Small intestine (tissue), 7 donors: ENCODE data around the gene KRT85. TPM values are rescaled to one million over a fixed set of nuclear protein-coding genes. Genes with fewer than 3 reads are reported as not detected.

ENCODE experiments used
- DNase-seq, 2 donors: peaks; one replicate each; pipeline versions ENCODE4 v3.0.0 to v3.0.0-alpha.2; 2013
- FAIRE-seq: peaks from 2 replicates; lab custom pipeline; 2012; peaks lifted over from hg19 to GRCh38; lab: Jason Lieb, UNC
- H3K27ac ChIP-seq, 3 donors: one replicate each; pipeline ENCODE4 v1.5.1; 2013; ENCODE audit warnings: low read length in 2 of 3, mild to moderate bottlenecking in 2 of 3, control low read depth in 1 of 3, inconsistent platforms in 1 of 3, low read depth in 1 of 3, moderate library complexity in 1 of 3
- H3K27me3 ChIP-seq, 3 donors: one replicate each; pipeline ENCODE4 v1.6.1; 2013; ENCODE audit warnings: low read length in 3 of 3, inconsistent platforms in 1 of 3; ENCODE audit not compliant: control insufficient read depth in 3 of 3, insufficient read depth in 3 of 3
- H3K36me3 ChIP-seq, 3 donors: one replicate each; pipeline ENCODE4 v1.6.1; 2013; ENCODE audit warnings: low read length in 3 of 3, inconsistent platforms in 1 of 3, low read depth in 1 of 3, mild to moderate bottlenecking in 1 of 3, moderate library complexity in 1 of 3; ENCODE audit not compliant: control insufficient read depth in 3 of 3, insufficient read depth in 2 of 3
- H3K4me1 ChIP-seq, 3 donors: one replicate each; pipeline ENCODE4 v1.6.1; 2013; ENCODE audit warnings: low read length in 2 of 3, inconsistent platforms in 1 of 3, low read depth in 1 of 3, mild to moderate bottlenecking in 1 of 3, moderate library complexity in 1 of 3; ENCODE audit not compliant: control insufficient read depth in 3 of 3, insufficient read depth in 2 of 3
- H3K4me3 ChIP-seq, 3 donors: one replicate each; pipeline ENCODE4 v1.5.1; 2013; ENCODE audit warnings: low read length in 3 of 3, control low read depth in 1 of 3, inconsistent platforms in 1 of 3, low read depth in 1 of 3, mild to moderate bottlenecking in 1 of 3, moderate library complexity in 1 of 3
- H3K9me3 ChIP-seq, 2 donors: one replicate each; pipeline ENCODE4 v1.6.1; 2013; ENCODE audit warnings: low read depth in 1 of 2, low read length in 1 of 2; ENCODE audit not compliant: control insufficient read depth in 2 of 2, insufficient read depth in 1 of 2
- WGBS, 3 donors: extraction: QIAGEN DNeasy Blood & Tissue Kit; methylation state at CpG; one replicate each; pipeline ENCODE4 v1.1.7; 2013; 5-methylcytosine and 5-hydroxymethylcytosine counted together
- polyA plus RNA-seq, 4 donors: library from polyadenylated mRNA; stranded (reverse) in 3 of 4; unstranded in 1 of 4; fragments of 200-250 nt in 3 of 4; fragments of 120-200 nt in 1 of 4; gene quantifications; one replicate each; pipeline versions ENCODE4 v1.2.1 to v1.2.3, GENCODE V29; 2013
- donor health status: healthy with polysubstance abuse.
- donor health status: control.
- donor health status: control.
- donor health status: Bipolar disorder and iron deficiency.
- donor health status: healthy.

KRT85 gene
- polyA plus RNA-seq, 4 donors: 0.03 TPM; not detected in 3

DNA sequence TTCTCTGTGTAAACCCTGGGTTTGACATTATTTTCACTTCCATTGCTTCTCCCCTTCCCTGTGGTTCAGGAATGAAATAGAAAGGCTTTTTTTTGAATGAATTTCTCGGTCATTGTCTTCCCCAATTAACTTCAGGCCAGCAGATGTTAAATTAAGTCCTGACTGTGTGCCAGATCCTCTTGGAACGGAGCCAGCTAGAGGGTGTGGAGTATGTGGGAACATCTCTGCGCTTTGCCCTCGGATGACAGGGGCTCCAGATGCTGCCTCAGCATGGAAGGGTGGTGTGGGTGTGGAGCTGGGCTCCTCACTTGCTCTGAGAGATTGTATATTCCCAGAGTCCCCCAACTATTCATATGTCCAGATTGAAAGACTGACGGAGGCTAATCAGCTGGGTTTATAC lies 13.1 kb downstream of the KRT85 start:
- H3K9me3 ChIP-seq: no peaks in the 10 kb centered on the region
- peak in 1 of 2 donors; percentile 23 for DNase-seq
- H3K4me3 ChIP-seq: no peak overlapping the region
- H3K27ac ChIP-seq: no peak overlapping the region
- WGBS, 3 donors: 19 to 26% (median 23%) methylated on average over 5 of the region's 5 CpGs
- H3K36me3 ChIP-seq: no peaks in the 10 kb centered on the region
- H3K4me1 ChIP-seq: no peaks in the 10 kb centered on the region
- peaks cover 0 to 12% (median 5%) of the 10 kb centered on the region in 3 donors for H3K27me3 ChIP-seq
- no peak for FAIRE-seq

DNA sequence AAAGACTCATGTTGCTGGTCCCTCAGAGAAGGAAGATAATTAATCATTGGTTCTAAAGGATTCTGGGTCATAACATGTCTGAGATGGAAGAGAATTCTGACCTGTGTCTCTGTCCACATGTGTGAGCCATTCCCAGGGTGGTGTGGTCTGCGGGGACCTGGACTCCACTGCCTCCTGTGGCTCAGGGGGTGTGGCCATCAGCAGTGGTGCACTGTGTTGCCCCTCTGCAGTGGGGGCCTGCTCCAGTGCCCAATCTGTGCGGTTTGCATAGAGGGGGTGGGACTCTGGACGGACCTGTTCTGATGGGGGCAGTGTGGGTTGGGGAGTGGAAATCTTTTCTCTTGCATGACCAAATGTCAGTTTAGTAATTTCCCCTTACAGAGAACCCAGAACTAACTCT lies 13.5 kb downstream of the KRT85 start:
- Histone ChIP-seq H3K9me3 (no peaks in the 10 kb centered on the region), H3K27ac (no peak overlapping the region), H3K36me3 (no peaks in the 10 kb centered on the region), H3K4me1 (no peaks in the 10 kb centered on the region), H3K4me3 (no peak overlapping the region), H3K27me3 (peaks cover 0 to 12% (median 5%) of the 10 kb centered on the region in 3 donors)
- WGBS, 3 donors: 56 to 64% (median 63%) methylated on average over 3 of the region's 3 CpGs
- DNase-seq (no peak), FAIRE-seq (no peak)

DNA sequence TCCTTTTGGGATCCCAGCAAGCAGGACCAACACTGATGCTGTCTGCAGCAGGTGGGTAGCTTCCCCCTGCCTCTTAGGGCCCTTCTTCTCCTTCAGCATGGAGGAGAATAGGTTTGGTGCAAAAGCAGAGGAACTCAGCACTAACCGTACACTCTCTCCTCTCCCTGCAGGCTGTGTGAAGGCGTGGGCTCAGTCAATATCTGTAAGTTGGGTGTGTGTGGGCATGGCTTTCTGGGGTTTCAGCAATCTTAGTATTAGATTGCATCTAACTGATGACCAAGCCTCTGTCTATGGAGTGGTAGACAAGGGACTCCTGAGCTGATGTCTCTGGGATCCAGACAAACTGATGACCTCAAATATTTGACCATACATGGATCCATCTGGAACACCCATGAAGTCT lies 14.3 kb downstream of the KRT85 start:
- Histone ChIP-seq H3K27me3 (peaks cover 0 to 12% (median 5%) of the 10 kb centered on the region in 3 donors), H3K36me3 (no peaks in the 10 kb centered on the region), H3K4me3 (no peak overlapping the region), H3K27ac (no peak overlapping the region), H3K4me1 (no peaks in the 10 kb centered on the region), H3K9me3 (no peaks in the 10 kb centered on the region)
- 67 to 75% (median 75%) methylated on average over 2 of the region's 2 CpGs for WGBS, 3 donors
- no peak for DNase-seq
- no peak for FAIRE-seq

DNA sequence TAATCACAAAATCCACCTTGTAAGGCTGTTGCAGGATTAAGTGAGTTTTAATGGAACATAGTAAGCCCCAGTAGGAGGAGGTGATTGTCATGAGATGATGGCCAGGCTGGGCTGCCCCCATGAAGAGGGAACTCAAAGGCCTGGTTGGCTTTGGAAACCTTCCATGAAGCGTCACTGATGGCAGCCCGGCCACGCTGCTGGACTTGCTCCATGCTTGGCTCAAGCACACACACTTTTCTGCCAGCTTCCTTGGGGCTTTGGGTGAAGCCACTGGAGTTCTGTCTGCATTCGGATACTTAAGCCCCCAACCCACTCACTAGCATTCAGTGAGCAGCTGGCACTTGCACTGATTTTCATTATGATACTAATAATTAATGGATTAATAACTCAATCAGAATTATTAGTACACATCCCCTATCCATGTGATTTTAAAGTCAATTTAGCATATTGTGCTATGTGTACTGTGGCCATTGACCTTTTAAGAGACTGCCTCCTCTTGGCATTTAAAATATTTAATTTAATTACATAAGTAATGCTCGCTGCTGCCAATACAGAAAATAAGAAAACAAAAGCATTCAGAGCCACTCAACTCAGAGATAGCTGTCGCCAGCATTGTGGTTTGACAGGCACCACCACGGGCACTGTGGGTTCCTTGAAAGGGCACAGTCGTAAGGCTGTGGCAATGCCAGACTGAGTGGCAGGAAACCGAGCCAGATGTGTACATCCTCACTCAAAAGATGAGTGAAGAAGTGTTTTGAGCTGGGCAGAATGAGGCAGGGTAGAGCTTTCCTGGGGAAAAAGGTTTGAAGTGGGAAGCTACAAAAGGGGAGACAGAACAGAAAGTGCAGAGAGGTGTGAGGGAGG lies 15.9 kb downstream of the KRT85 start:
- 58 to 61% (median 59%) methylated on average over 9 of the region's 9 CpGs for WGBS, 3 donors
- peaks cover 0 to 4% (median 0%) of the 10 kb centered on the region in 3 donors for H3K4me1 ChIP-seq
- DNase-seq (no peak), FAIRE-seq (no peak)
- no peak overlapping the region for H3K27ac ChIP-seq
- peaks cover 0 to 12% (median 5%) of the 10 kb centered on the region in 3 donors for H3K27me3 ChIP-seq
- H3K36me3 ChIP-seq: no peaks in the 10 kb centered on the region
- H3K4me3 ChIP-seq: no peak overlapping the region
- no peaks in the 10 kb centered on the region for H3K9me3 ChIP-seq

DNA sequence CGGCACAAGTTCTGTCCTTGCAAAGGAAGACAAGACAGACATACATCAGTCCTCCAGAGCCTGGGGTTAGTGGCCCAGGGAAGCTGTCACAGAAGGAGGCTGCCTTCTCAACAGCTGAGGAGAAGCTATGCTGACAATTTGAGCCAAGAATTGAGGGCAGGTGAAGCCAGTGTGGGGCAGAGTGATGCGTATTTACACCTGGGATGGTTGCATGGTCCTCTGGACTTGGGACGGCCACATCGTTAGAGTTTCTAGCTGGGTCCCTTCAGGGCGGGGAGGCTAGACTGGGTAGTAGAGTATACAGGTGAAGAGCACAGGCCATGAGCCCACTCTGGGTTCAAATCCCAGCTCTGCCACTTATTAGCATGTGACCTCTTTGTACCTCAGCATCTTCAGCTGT lies 16.5 kb downstream of the KRT85 start:
- WGBS, 3 donors: 73 to 87% (median 77%) methylated on average over 5 of the region's 5 CpGs
- Histone ChIP-seq H3K4me1 (peaks cover 0 to 4% (median 0%) of the 10 kb centered on the region in 3 donors), H3K9me3 (no peaks in the 10 kb centered on the region), H3K36me3 (no peaks in the 10 kb centered on the region), H3K4me3 (no peak overlapping the region), H3K27ac (no peak overlapping the region), H3K27me3 (peaks cover 0 to 12% (median 5%) of the 10 kb centered on the region in 3 donors)
- no peak for DNase-seq
- no peak for FAIRE-seq

DNA sequence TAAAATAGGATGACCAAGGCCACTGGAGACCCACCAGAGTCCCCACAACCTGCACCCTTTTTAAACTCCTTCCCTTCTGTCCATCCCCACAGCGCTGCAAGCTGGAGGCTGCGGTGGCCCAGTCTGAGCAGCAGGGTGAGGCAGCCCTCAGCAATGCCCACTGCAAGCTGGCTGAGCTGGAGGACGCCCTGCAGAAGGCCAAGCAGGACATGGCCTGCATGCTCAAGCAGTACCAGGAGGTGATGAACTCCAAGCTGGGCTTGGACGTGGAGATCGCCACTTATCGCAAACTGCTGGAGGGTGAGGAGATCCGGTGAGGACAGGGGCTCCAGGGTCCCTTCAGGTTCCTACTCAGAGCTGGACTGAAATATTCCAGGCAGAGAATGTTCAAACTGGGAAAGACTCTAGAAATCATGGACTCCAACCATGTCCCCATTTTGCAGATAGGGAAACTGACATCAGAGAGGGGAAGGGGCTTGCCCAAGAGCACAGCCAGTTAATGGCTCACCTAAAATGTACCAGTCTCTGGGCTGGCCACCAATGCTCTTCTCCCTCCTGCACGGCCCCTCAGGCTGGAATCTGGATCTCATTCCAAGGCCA lies 17.2 kb downstream of the KRT85 start:
- WGBS, 3 donors: 89 to 92% (median 91%) methylated on average over 8 of the region's 8 CpGs
- no peaks in the 10 kb centered on the region for H3K9me3 ChIP-seq
- DNase-seq (no peak), FAIRE-seq (no peak)
- peaks cover 0 to 12% (median 5%) of the 10 kb centered on the region in 3 donors for H3K27me3 ChIP-seq
- H3K27ac ChIP-seq: no peak overlapping the region
- peaks cover 0 to 4% (median 0%) of the 10 kb centered on the region in 3 donors for H3K4me1 ChIP-seq
- no peak overlapping the region for H3K4me3 ChIP-seq
- no peaks in the 10 kb centered on the region for H3K36me3 ChIP-seq

DNA sequence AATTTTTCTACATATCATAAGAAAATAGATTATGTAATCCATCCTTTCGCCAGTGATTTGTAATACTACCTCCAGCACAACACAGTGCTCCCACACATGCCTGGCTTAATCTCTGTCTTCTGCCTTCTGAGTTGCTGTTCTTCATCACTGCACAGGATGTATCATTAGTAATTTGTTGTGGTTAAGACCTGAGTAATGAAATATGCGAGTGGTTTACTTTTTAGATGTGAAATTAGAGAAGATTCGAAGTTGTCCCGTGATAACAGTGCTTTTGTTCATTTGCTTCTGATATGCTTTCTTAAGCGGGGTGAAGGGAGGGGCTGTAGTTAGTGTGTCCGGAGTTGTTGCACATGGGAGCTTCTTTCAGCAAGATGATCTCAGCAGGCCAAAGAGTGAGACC lies 18.1 kb downstream of the KRT85 start:
- FAIRE-seq (no peak), DNase-seq (no peak)
- no peak overlapping the region for H3K4me3 ChIP-seq
- H3K4me1 ChIP-seq: peaks cover 0 to 4% (median 0%) of the 10 kb centered on the region in 3 donors
- peaks cover 0 to 12% (median 0%) of the 10 kb centered on the region in 3 donors for H3K27me3 ChIP-seq
- no peak overlapping the region for H3K27ac ChIP-seq
- no peaks in the 10 kb centered on the region for H3K36me3 ChIP-seq
- H3K9me3 ChIP-seq: no peaks in the 10 kb centered on the region
- 66 to 79% (median 78%) methylated on average over 6 of the region's 6 CpGs for WGBS, 3 donors

DNA sequence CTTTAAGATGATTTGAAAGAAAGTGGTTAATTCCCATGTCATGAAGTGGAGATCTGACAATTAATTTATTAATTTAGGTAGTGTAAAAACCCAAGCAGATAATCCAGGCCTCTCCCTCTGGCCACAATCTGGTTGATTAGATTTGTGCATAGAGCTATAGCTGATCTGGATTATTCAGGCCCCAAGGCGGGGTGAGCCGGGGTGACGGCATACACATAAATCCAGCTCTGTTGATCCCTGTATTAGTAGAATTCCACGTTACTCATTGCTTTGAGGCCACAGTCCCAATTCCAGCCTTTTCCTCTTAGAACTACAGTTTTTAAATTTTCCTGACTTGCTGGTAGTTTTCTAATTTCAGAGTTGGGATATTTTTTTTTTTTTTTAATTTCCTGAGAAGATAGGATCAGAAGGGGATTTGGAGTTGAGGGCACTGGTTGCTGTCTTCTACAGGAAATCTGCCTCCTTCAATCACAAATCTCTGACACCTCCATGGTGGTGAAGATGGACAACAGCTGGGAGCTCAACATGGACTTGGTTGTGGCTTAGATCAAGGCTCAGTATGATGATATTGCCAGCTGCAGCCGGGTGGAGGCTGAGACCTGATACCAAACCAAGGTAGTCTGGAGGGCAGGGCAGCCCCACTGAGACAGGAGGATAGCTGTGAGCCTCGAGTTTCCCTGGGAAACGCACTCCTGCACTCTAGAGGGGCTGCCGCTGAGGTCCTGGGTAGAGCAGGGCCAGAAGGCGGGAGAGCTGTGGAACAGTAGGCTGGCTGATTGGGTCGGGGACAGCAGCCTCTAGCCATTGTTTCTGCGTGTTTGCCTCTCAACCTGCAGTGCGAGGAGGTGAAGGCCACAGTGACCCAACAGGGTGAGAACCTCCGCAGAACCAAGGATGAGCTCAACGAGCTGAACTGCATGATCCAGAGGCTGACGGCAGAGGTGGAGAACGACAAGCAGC lies 19.4 kb downstream of the KRT85 start:
- H3K4me3 ChIP-seq: no peak overlapping the region
- no peak overlapping the region for H3K27ac ChIP-seq
- FAIRE-seq (no peak), DNase-seq (no peak)
- no peaks in the 10 kb centered on the region for H3K36me3 ChIP-seq
- peaks cover 0 to 4% (median 0%) of the 10 kb centered on the region in 3 donors for H3K4me1 ChIP-seq
- peaks cover 0 to 10% of the 10 kb centered on the region in 2 donors for H3K9me3 ChIP-seq
- 73 to 75% (median 75%) methylated on average over 16 of the region's 16 CpGs for WGBS, 3 donors
- peaks cover 0 to 12% (median 0%) of the 10 kb centered on the region in 3 donors for H3K27me3 ChIP-seq
